ENCODE measurements around the gene SLC39A5. TPM values are rescaled to one million over a fixed set of nuclear protein-coding genes. Genes with fewer than 3 reads are reported as not detected.

Gene SLC39A5
- total RNA-seq, 1 donor from 2014 or later = 1.00 TPM

DNA sequence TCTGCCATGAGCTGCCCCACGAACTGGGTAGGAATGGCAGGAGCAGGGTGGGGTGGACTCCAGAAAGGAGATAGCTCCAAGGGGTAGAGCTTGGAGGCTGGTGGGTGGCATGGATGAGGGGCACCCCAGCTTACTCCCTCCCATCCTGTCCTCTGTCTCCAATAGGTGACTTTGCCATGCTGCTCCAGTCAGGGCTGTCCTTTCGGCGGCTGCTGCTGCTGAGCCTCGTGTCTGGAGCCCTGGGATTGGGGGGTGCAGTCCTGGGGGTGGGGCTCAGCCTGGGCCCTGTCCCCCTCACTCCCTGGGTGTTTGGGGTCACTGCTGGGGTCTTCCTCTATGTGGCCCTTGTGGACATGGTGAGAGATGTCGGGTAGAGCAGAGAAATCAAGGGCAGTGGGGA is 7.1 kb downstream of the SLC39A5 start:
- no peak for DNase-seq
- H3K27me3 Mint-ChIP-seq = no peaks in the 10 kb centered on the region
- intact Hi-C loops (cut with micrococcal nuclease) = no loop called here
- H3K36me3 Mint-ChIP-seq (ENCODE audit: low read depth) = peaks cover 35% of the 10 kb centered on the region
- peaks cover 2% of the 10 kb centered on the region for H3K4me1 Mint-ChIP-seq
- ChIA-PET CTCF (no interaction called here), POLR2A (interaction anchor here (0.9 kb wide), 1 partner anchor 47 kb away, joined by 11 read pairs; the partner anchor contains the start of gene SMARCC2)
- TF ChIP-seq, protein P1, sequence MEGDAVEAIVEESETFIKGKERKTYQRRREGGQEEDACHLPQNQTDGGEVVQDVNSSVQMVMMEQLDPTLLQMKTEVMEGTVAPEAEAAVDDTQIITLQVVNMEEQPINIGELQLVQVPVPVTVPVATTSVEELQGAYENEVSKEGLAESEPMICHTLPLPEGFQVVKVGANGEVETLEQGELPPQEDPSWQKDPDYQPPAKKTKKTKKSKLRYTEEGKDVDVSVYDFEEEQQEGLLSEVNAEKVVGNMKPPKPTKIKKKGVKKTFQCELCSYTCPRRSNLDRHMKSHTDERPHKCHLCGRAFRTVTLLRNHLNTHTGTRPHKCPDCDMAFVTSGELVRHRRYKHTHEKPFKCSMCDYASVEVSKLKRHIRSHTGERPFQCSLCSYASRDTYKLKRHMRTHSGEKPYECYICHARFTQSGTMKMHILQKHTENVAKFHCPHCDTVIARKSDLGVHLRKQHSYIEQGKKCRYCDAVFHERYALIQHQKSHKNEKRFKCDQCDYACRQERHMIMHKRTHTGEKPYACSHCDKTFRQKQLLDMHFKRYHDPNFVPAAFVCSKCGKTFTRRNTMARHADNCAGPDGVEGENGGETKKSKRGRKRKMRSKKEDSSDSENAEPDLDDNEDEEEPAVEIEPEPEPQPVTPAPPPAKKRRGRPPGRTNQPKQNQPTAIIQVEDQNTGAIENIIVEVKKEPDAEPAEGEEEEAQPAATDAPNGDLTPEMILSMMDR (IDR thresholded peaks at IDR 0.05) = no peak
- no peak overlapping the region for H3K4me3 Mint-ChIP-seq
- ATAC-seq (ENCODE audit: low read depth) = no peak
- no peak overlapping the region for H3K27ac Mint-ChIP-seq
- no peaks in the 10 kb centered on the region for H3K9me3 Mint-ChIP-seq

DNA sequence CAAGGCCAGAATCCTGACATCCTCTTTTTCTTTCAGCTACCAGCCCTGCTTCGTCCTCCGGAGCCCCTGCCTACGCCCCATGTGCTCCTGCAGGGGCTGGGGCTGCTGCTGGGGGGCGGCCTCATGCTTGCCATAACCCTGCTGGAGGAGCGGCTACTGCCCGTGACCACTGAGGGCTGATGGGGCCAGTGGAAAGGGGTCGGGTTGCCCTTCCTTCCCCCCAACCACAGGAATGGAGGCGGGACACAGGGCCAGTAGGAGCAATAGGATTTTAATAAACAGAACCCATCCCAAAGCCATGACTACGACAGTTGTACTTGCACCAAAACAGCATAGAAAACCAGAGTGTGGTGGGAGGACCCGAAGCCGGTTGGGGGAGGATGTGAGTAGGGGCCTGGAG is 7.7 kb downstream of the SLC39A5 start:
- no peak for DNase-seq
- no peaks in the 10 kb centered on the region for H3K27me3 Mint-ChIP-seq
- ChIA-PET CTCF (no interaction called here), POLR2A (interaction anchor here (0.9 kb wide), 1 partner anchor 48 kb away, joined by 11 read pairs; the partner anchor contains the start of gene SMARCC2)
- intact Hi-C loops (cut with micrococcal nuclease) = no loop called here
- no peak overlapping the region for H3K27ac Mint-ChIP-seq
- peaks cover 41% of the 10 kb centered on the region for H3K36me3 Mint-ChIP-seq (ENCODE audit: low read depth)
- H3K4me1 Mint-ChIP-seq = peaks cover 8% of the 10 kb centered on the region
- no peak for ATAC-seq (ENCODE audit: low read depth)
- TF ChIP-seq, protein P1 (IDR thresholded peaks at IDR 0.05) = no peak
- no peak overlapping the region for H3K4me3 Mint-ChIP-seq
- H3K9me3 Mint-ChIP-seq = no peaks in the 10 kb centered on the region

DNA sequence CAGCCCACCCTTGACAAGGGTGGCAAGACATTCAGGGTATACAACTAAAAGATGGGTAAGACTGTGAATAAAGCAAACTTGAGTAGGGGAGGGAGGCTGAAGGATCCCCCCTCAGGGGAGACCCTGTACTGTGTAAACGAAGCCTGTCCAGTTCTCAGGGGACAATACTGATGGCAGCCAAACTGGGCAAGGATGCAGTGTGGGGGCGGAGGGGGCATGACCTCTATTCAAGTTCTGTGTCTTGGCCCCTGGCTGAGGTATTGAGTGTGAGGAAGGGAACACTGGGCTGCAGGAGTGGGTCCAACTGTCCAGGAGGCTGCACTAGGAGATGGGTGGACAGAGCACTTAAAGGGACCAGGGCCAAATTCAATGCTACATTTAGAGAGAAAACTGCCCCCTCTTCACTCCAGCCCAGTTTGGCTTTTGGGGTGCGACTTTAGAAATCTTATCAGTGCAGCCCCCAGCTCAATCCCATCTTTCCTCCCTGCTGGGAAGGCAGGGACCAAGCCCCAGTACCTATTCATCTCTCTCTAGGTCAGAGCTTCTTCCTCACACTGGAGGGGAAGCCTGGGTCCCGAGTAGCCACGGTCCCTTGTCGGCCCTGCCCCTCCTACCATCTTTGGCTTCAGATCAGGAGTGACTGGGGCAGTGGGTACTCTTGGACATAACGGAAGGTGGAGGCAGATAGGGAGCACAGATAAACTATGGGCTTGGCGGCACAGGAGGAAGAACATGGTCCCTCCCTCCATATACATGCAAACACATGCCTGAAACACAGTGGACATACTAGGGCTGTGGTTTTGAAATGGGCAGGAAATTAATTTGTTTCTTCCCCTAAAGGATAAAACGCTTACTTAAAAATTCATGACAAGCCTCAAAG is 11.8 kb downstream of the SLC39A5 start:
- POLR2A ChIA-PET = no interaction called here
- Mint-ChIP-seq H3K9me3 (no peaks in the 10 kb centered on the region), H3K4me3 (no peak overlapping the region), H3K36me3 (ENCODE audit: low read depth) (peaks cover 70% of the 10 kb centered on the region), H3K4me1 (peaks cover 10% of the 10 kb centered on the region), H3K27ac (no peak overlapping the region), H3K27me3 (no peaks in the 10 kb centered on the region)
- TF ChIP-seq, protein P1 (IDR thresholded peaks at IDR 0.05) = no peak
- intact Hi-C loops (cut with micrococcal nuclease) = no loop called here
- no peak for DNase-seq
- CTCF ChIA-PET = no interaction called here
- no peak for ATAC-seq (ENCODE audit: low read depth)

DNA sequence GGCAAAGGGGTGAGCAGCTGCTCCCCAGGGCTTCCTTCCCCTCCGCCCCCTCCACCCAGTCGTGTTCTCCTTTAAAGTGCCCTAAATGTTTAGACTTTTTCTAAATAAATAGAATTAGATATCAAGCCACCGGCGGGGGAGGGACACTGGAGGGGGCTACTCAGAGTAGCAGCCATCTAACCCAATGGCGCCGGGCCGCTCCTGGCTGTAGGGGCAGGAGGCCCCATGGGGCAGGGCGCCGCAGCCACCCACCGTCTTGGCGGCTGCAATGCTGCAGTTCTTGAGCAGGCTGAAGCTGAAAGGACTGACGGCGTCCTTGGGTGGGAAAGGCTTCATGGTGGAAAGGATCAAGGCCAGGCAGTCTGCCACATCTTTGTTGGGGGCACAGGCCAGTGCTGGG is 13.1 kb downstream of the SLC39A5 start:
- Mint-ChIP-seq H3K36me3 (ENCODE audit: low read depth) (peaks cover 80% of the 10 kb centered on the region), H3K9me3 (no peaks in the 10 kb centered on the region), H3K4me1 (peaks cover 10% of the 10 kb centered on the region), H3K27ac (no peak overlapping the region), H3K4me3 (no peak overlapping the region), H3K27me3 (no peaks in the 10 kb centered on the region)
- CTCF ChIA-PET = no interaction called here
- intact Hi-C loops (cut with micrococcal nuclease) = no loop called here
- ATAC-seq (ENCODE audit: low read depth) (no peak), DNase-seq (no peak)
- TF ChIP-seq, protein P1 (IDR thresholded peaks at IDR 0.05) = no peak
- POLR2A ChIA-PET = no interaction called here

DNA sequence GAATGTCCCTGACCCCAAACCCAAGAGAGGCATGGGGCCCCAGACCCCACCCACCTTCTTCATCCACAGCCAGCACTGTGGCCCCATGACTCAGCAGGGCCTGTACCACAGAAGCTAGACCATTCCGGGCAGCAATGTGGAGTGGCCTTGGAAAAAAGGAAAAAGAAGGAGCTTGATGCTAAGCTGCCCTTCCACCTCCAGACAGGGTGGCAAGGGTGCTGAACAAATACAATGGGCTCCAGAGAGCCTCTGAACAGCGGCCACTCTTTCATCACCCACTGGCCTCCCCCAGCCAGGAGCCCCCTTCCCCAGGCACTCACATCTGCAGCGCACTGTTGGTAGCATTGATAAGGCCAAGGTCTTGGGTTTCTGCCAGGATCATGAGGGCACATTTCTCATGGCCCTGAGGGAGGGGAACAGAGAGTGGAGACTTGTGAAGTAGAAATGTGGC is 13.9 kb downstream of the SLC39A5 start:
- no peaks in the 10 kb centered on the region for H3K27me3 Mint-ChIP-seq
- peaks cover 10% of the 10 kb centered on the region for H3K4me1 Mint-ChIP-seq
- DNase-seq (no peak), ATAC-seq (ENCODE audit: low read depth) (no peak)
- H3K4me3 Mint-ChIP-seq = no peak overlapping the region
- H3K36me3 Mint-ChIP-seq (ENCODE audit: low read depth) = peaks cover 83% of the 10 kb centered on the region
- H3K27ac Mint-ChIP-seq = no peak overlapping the region
- POLR2A ChIA-PET = no interaction called here
- intact Hi-C loops (cut with micrococcal nuclease) = no loop called here
- CTCF ChIA-PET = no interaction called here
- TF ChIP-seq, protein P1 (IDR thresholded peaks at IDR 0.05) = no peak
- H3K9me3 Mint-ChIP-seq = no peaks in the 10 kb centered on the region
